Neuron (in vitro differentiated cells): ENCODE data around the gene MACF1.
"Not testable (repeated sequence)": the region's sequence is repeated elsewhere in the genome, so short reads cannot be mapped to it uniquely, and the experiment has no call there.

Source experiments
- H2AFZ ChIP-seq: one replicate; pipeline ENCODE4 v1.6.1; 2013; ENCODE audit warnings: low read depth, mild to moderate bottlenecking, inconsistent platforms, low read length, moderate library complexity
- H3K27me3 ChIP-seq: one replicate; pipeline ENCODE4 v1.6.1; 2013; ENCODE audit warnings: low read length; ENCODE audit not compliant: insufficient read depth
- H3K36me3 ChIP-seq: one replicate; pipeline ENCODE4 v1.6.1; 2013; ENCODE audit warnings: low read length; ENCODE audit not compliant: insufficient read depth
- H3K4me1 ChIP-seq: one replicate; pipeline ENCODE4 v1.6.1; 2013; ENCODE audit warnings: low read length; ENCODE audit not compliant: insufficient read depth
- H3K4me3 ChIP-seq: 2 replicates; pipeline ENCODE4 v1.5.1; 2013; ENCODE audit warnings: mild to moderate bottlenecking, low read length, moderate library complexity
- H3K9me3 ChIP-seq: one replicate; pipeline ENCODE4 v1.6.1; 2013; ENCODE audit warnings: low read length

The MACF1 gene

GRCh38 chr1:39509360-39510009, 305.0 kb downstream of the MACF1 start:
- Histone ChIP-seq H2AFZ (no peak overlapping the region), H3K4me1 (peaks cover 3% of the 10 kb centered on the region), H3K27me3 (no peaks in the 10 kb centered on the region), H3K4me3 (no peak overlapping the region), H3K9me3 (no peaks in the 10 kb centered on the region), H3K36me3 (no peaks in the 10 kb centered on the region)

- not testable (repeated sequence) for H3K4me1 ChIP-seq, H3K4me3 ChIP-seq, H3K27me3 ChIP-seq, H3K9me3 ChIP-seq, H2AFZ ChIP-seq, H3K36me3 ChIP-seq
Measured at GRCh38 chr1:39510570-39511186, 306.2 kb downstream of the MACF1 start.

GRCh38 chr1:39511477-39511876, 307.0 kb downstream of the MACF1 start:
- not testable (repeated sequence) for H3K36me3 ChIP-seq, H3K27me3 ChIP-seq, H3K4me3 ChIP-seq, H3K4me1 ChIP-seq, H3K9me3 ChIP-seq, H2AFZ ChIP-seq

DNA sequence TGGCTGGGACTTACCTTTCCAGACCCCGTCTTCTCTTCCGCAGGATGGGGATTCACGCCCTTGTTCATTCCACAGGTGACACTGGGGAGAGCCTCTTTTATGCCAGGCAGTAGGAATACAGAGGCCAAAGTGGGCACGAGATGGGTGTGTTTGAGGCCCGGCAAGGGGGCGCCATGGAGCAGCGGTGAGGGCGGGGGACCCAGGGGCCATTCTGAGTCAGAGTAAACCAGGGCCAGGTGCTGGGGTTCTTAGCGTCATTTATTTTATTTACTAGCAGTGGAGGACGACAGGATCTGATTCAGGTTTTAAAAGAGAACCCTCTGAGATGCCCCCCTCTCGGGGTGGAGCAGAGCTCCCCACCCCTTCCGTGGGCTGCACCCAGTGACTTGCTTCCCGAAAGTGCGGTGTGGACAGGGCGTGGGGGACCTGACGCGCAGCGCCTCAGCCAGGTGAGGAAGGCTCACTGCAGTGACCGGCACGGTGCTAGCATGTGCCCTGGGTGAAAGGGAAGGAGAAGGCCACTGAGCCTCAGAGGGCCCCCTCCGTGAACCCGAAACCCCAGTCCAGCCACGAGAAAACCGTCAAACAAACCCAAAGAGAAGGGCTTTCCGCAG, 307.8 kb downstream of the MACF1 start:
- H3K4me3 ChIP-seq, H2AFZ ChIP-seq, H3K36me3 ChIP-seq, H3K9me3 ChIP-seq, H3K27me3 ChIP-seq, H3K4me1 ChIP-seq: not testable (repeated sequence)

DNA sequence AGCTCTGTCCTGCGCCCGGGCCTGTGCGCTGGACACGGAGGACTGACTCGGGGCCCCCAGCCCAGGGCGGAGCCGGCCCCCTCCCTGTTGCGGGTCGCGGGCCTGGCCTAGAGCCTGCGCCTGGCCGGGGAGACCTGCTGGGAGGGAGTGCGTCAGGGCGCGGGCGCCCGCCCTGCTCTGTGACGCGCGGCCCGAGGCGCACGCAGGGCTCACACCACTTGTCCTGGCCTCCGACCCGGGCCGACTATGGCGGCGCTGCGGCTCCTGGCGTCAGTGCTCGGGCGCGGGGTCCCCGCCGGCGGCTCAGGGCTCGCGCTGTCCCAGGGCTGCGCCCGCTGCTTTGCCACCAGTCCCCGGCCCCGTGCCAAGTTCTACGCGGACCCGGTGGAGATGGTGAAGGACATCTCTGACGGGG, 310.2 kb downstream of the MACF1 start:
- H3K9me3 ChIP-seq, H3K27me3 ChIP-seq, H2AFZ ChIP-seq, H3K36me3 ChIP-seq, H3K4me1 ChIP-seq: not testable (repeated sequence)
- peak overlapping the region; percentile 18 for H3K4me3 ChIP-seq

- H3K9me3 ChIP-seq, H3K36me3 ChIP-seq, H3K27me3 ChIP-seq, H3K4me1 ChIP-seq, H2AFZ ChIP-seq: not testable (repeated sequence)
- H3K4me3 ChIP-seq: peak overlapping the region; percentile 18
Measured at GRCh38 chr1:39515131-39516086, 310.9 kb downstream of the MACF1 start.

GRCh38 chr1:39516841-39517240, 312.3 kb downstream of the MACF1 start:
- not testable (repeated sequence) for H3K27me3 ChIP-seq, H3K4me1 ChIP-seq, H3K4me3 ChIP-seq

GRCh38 chr1:39517936-39518335, 313.4 kb downstream of the MACF1 start:
- not testable (repeated sequence) for H3K4me3 ChIP-seq, H3K36me3 ChIP-seq

More at GRCh38 chr1:39516841-39517240, 312.3 kb downstream of the MACF1 start:
- not testable (repeated sequence) for H3K36me3 ChIP-seq, H2AFZ ChIP-seq, H3K9me3 ChIP-seq

GRCh38 chr1:39519376-39519775, 314.9 kb downstream of the MACF1 start:
- H3K27me3 ChIP-seq, H3K9me3 ChIP-seq, H3K4me1 ChIP-seq, H3K4me3 ChIP-seq, H2AFZ ChIP-seq, H3K36me3 ChIP-seq: not testable (repeated sequence)

More at GRCh38 chr1:39517936-39518335, 313.4 kb downstream of the MACF1 start:
- H3K9me3 ChIP-seq, H3K4me1 ChIP-seq, H2AFZ ChIP-seq, H3K27me3 ChIP-seq: not testable (repeated sequence)

- H3K9me3 ChIP-seq, H3K27me3 ChIP-seq, H3K4me1 ChIP-seq, H2AFZ ChIP-seq, H3K36me3 ChIP-seq, H3K4me3 ChIP-seq: not testable (repeated sequence)
Measured at GRCh38 chr1:39522221-39522620, 317.7 kb downstream of the MACF1 start.

GRCh38 chr1:39522661-39523567, 318.4 kb downstream of the MACF1 start:
- no peaks in the 10 kb centered on the region for H3K9me3 ChIP-seq
- no peaks in the 10 kb centered on the region for H3K27me3 ChIP-seq
- peaks cover 7% of the 10 kb centered on the region for H3K36me3 ChIP-seq
- peaks cover 2% of the 10 kb centered on the region for H3K4me1 ChIP-seq
- H3K4me3 ChIP-seq: no peak overlapping the region
- no peak overlapping the region for H2AFZ ChIP-seq

DNA sequence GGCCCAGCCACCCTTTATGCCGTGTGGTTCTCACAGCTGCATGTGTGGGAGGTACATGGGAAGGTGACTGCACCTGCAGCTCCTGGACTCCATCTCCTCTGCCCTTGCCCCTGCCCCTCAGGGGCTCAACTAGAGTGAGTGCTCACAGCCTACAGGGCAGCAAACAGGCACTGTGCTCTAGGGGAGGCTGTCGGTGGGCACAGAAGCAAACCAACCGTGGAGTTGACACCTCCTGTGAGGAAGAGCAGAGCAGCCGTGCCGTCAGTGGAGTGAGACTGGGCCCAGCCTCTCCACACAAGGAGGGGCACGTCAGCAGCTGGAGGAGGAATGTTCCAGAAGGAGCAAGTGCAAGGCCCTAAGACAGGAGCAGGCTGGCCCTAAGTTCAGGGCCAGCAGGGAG, 319.7 kb downstream of the MACF1 start:
- H3K27me3 ChIP-seq: no peaks in the 10 kb centered on the region
- H3K36me3 ChIP-seq: peaks cover 11% of the 10 kb centered on the region
- no peak overlapping the region for H3K4me3 ChIP-seq
- peaks cover 2% of the 10 kb centered on the region for H3K4me1 ChIP-seq
- no peak overlapping the region for H2AFZ ChIP-seq
- no peaks in the 10 kb centered on the region for H3K9me3 ChIP-seq
